GM12873 (cell line): ENCODE measurements around the gene ACE.

Experiments used
- CTCF ChIP-seq: IDR thresholded peaks from 2 replicates; pipeline ENCODE4 v1.5.1; 2012; ENCODE audit warnings: low read depth, mild to moderate bottlenecking, moderate library complexity, low read length, control low read depth; ENCODE audit not compliant: insufficient read depth; ENCODE audit errors: missing control alignments

The ACE gene

GRCh38 chr17:63452046-63452961 is 24.6 kb upstream of the ACE start:
- no peak for TF ChIP-seq CTCF

- no peak for TF ChIP-seq CTCF
Measured at GRCh38 chr17:63452962-63453551, 23.8 kb upstream of the ACE start.

- no peak for TF ChIP-seq CTCF
Measured at GRCh38 chr17:63454915-63455314, 21.9 kb upstream of the ACE start.

- no peak for TF ChIP-seq CTCF
Measured at GRCh38 chr17:63455417-63455816, 21.4 kb upstream of the ACE start.

GRCh38 chr17:63458478-63458877 is 18.4 kb upstream of the ACE start:
- TF ChIP-seq CTCF: no peak

- TF ChIP-seq CTCF: no peak
Measured at GRCh38 chr17:63460018-63460417, 16.8 kb upstream of the ACE start.

GRCh38 chr17:63463771-63464170 is 13.1 kb upstream of the ACE start:
- no peak for TF ChIP-seq CTCF
